B cell (primary cell): ENCODE measurements around the gene ASB2. TPM values are rescaled to one million over a fixed set of nuclear protein-coding genes. Genes with fewer than 3 reads are reported as not detected.

Experiments used
- ATAC-seq: fragments of 200-7000 bp; cut with Tn5 transposase; one replicate; pipeline ENCODE4 v1.10.0; 2021; ENCODE audit warnings: low read depth, mild to moderate bottlenecking, moderate number of reproducible peaks, moderate library complexity
- CTCF ChIA-PET: fragments of 350-600 bp; sonication (Branson Sonifier 250); formaldehyde crosslinking; loops from one replicate; lab custom pipeline; 2021; ENCODE audit warnings: antibody characterized with exemption, inconsistent platforms; lab: Charles Lee
- POLR2A ChIA-PET: fragments of 350-600 bp; sonication (Branson Sonifier 250); formaldehyde crosslinking; loops from one replicate; lab custom pipeline; 2021; ENCODE audit warnings: antibody characterized with exemption; lab: Charles Lee
- DNase-seq: peaks from one replicate; pipeline ENCODE4 v3.0.0; 2013
- H2AFZ ChIP-seq: 2 replicates; pipeline ENCODE4 v1.6.1; 2012; ENCODE audit warnings: mild to moderate bottlenecking, low read depth, low read length; ENCODE audit not compliant: insufficient read depth, poor library complexity, severe bottlenecking
- H3K27ac ChIP-seq, 2 donors: 1 replicate in 1 of 2; 2 replicates in 1 of 2; pipeline ENCODE4 v1.5.1; 2012 to 2013; ENCODE audit warnings: low read length in 2 of 2, mild to moderate bottlenecking in 2 of 2, moderate library complexity in 1 of 2
- H3K27me3 ChIP-seq, 4 experiments: fragments of 200-600 bp in 1 of 4; sonication (generic) in 1 of 4; replicated peaks in 1 of 4; 1 replicate in 2 of 4; 2 replicates in 2 of 4; pipeline versions ENCODE4 v1.6.1 to v1.7.0; 2013 to 2016; ENCODE audit warnings: low read length in 3 of 4, mild to moderate bottlenecking in 2 of 4, mixed read lengths in 1 of 4, moderate library complexity in 1 of 4; ENCODE audit not compliant: insufficient read depth in 4 of 4, control insufficient read depth in 3 of 4; ENCODE audit errors: control extremely low read depth in 1 of 4
- H3K36me3 ChIP-seq, 2 experiments: replicated peaks in 1 of 2; 1 replicate in 1 of 2; 2 replicates in 1 of 2; pipeline versions ENCODE4 v1.6.1 to v1.7.1; 2013; ENCODE audit warnings: low read length in 1 of 2; ENCODE audit not compliant: insufficient read depth in 2 of 2, control insufficient read depth in 1 of 2; ENCODE audit errors: control extremely low read depth in 1 of 2, extremely low read depth in 1 of 2
- H3K4me1 ChIP-seq, 2 donors: fragments of 200-600 bp in 1 of 2; sonication (generic) in 1 of 2; 1 replicate in 1 of 2; 2 replicates in 1 of 2; pipeline versions ENCODE4 v1.5.1 to v1.6.1; 2013 to 2017; ENCODE audit warnings: low read length in 2 of 2; ENCODE audit not compliant: control insufficient read depth in 2 of 2, insufficient read depth in 2 of 2
- H3K4me2 ChIP-seq: replicated peaks from 2 replicates; pipeline ENCODE3; 2012; ENCODE audit warnings: mild to moderate bottlenecking, low read depth, low read length; ENCODE audit not compliant: poor library complexity, severe bottlenecking
- H3K4me3 ChIP-seq, 5 experiments: fragments of 200-600 bp in 1 of 5; sonication (generic) in 1 of 5; 1 replicate in 3 of 5; 2 replicates in 2 of 5; pipeline versions ENCODE4 v1.5.1 to v1.7.0; 2011 to 2016; ENCODE audit warnings: low read length in 4 of 5, mild to moderate bottlenecking in 4 of 5, low read depth in 2 of 5, control low read depth in 1 of 5, moderate library complexity in 1 of 5; ENCODE audit not compliant: insufficient read depth in 1 of 5; ENCODE audit errors: control extremely low read depth in 1 of 5, extremely low read depth in 1 of 5
- H3K79me2 ChIP-seq: fragments of 200-600 bp; sonication (generic); one replicate; pipeline ENCODE4 v1.6.0; 2016; ENCODE audit warnings: low read length; ENCODE audit not compliant: control insufficient read depth, insufficient read depth
- H3K9ac ChIP-seq: fragments of 200-600 bp; sonication (generic); 2 replicates; pipeline ENCODE4 v1.6.1; 2017; ENCODE audit warnings: mild to moderate bottlenecking, low read length, moderate library complexity
- H3K9me3 ChIP-seq, 3 donors: one replicate each; pipeline versions ENCODE4 v1.6.1 to v1.7.1; 2013; ENCODE audit warnings: low read length in 2 of 3; ENCODE audit not compliant: control insufficient read depth in 2 of 3, insufficient read depth in 1 of 3; ENCODE audit errors: control extremely low read depth in 1 of 3
- H4K20me1 ChIP-seq: 2 replicates; pipeline ENCODE4 v1.6.0; 2012; ENCODE audit warnings: mild to moderate bottlenecking, low read length; ENCODE audit not compliant: insufficient read depth, control insufficient read depth, poor library complexity, severe bottlenecking
- H3K27ac Mint-ChIP-seq: one replicate; pipeline ENCODE4 v1.8.0; 2021; ENCODE audit warnings: mixed read lengths
- H3K27me3 Mint-ChIP-seq: one replicate; pipeline ENCODE4 v1.8.0; 2021; ENCODE audit warnings: mixed read lengths
- H3K4me1 Mint-ChIP-seq: one replicate; pipeline ENCODE4 v1.8.0; 2021; ENCODE audit warnings: mixed read lengths
- H3K4me3 Mint-ChIP-seq: one replicate; pipeline ENCODE4 v1.8.0; 2021; ENCODE audit warnings: mixed read lengths
- H3K9me3 Mint-ChIP-seq: one replicate; pipeline ENCODE4 v1.8.0; 2022; ENCODE audit warnings: mixed read lengths; ENCODE audit not compliant: insufficient read depth
- CTCF ChIP-seq: fragments of 200-600 bp; IDR thresholded peaks from one replicate; pipeline ENCODE4 v1.8.0; 2022; ENCODE audit warnings: antibody characterized with exemption, mild to moderate bottlenecking
- EZH2 ChIP-seq: IDR thresholded peaks from 2 replicates; pipeline ENCODE4 v1.6.1; 2012; ENCODE audit warnings: borderline replicate concordance, low read depth, mild to moderate bottlenecking, moderate library complexity, low read length; ENCODE audit not compliant: insufficient read depth, poor library complexity, severe bottlenecking
- WGBS: methylation state at CpG from one replicate; pipeline ENCODE4 v1.1.5; 2013; ENCODE audit warnings: missing lambda C conversion rate; ENCODE audit not compliant: insufficient coverage; 5-methylcytosine and 5-hydroxymethylcytosine counted together
- intact Hi-C: fragments of 100-400 bp; cut with micrococcal nuclease; formaldehyde crosslinking; loops from one replicate; pipeline ENCODE4 v1.10.0; 2022
- polyA plus RNA-seq: library from polyadenylated mRNA; depleted of rRNA; stranded (reverse); fragments of >200 nt; gene quantifications from 2 replicates; pipeline ENCODE4 v1.2.3, GENCODE V29; 2012
- total RNA-seq, 2 donors: library from RNA; stranded (reverse); fragments of 120-200 nt in 1 of 2; gene quantifications; 1 replicate in 1 of 2; 2 replicates in 1 of 2; pipeline versions ENCODE4 v1.2.3 to v1.2.4, GENCODE V29; 2013 to 2022

The ASB2 gene
- total and polyA plus RNA-seq, 2 donors (not counting 1 experiment from before 2014, with no cell fraction given): 1.5 to 2.7 TPM

GRCh38 chr14:93953263-93953662, 23.1 kb downstream of the ASB2 start:
- Mint-ChIP-seq H3K4me3 (no peak overlapping the region), H3K27me3 (no peaks in the 10 kb centered on the region), H3K27ac (no peak overlapping the region), H3K9me3 (no peaks in the 10 kb centered on the region), H3K4me1 (peaks cover 49% of the 10 kb centered on the region)
- Histone ChIP-seq H3K9me3 (no peaks in the 10 kb centered on the region), H3K4me2 (peak overlapping the region; percentile 89), H3K4me3 (no peak overlapping the region), H4K20me1 (no peaks in the 10 kb centered on the region), H3K4me1 (peaks cover 46 to 55% of the 10 kb centered on the region in 2 donors), H3K27me3 (no peaks in the 10 kb centered on the region), H3K36me3 (no peaks in the 10 kb centered on the region), H3K27ac (no peak overlapping the region), H3K79me2 (peaks cover 6% of the 10 kb centered on the region), H3K9ac (no peak overlapping the region), H2AFZ (no peak overlapping the region)
- WGBS: 67% methylated on average over 13 of the region's 14 CpGs
- TF ChIP-seq CTCF (no peak), EZH2 (no peak)
- ChIA-PET POLR2A (interaction anchor here (1.0 to 1.4 kb wide), 2 partner anchors 13 to 14 kb away, joined by 3 read pairs; no protein-coding TSS in a partner anchor), CTCF (interaction anchor here (22.1 to 37.7 kb wide), 2 partner anchors 10 to 13 kb away, joined by 1036 read pairs; partner anchors contain the start of gene ASB2)
- ATAC-seq (no peak), DNase-seq (no peak)
- intact Hi-C loops: no loop called here

- Histone ChIP-seq H3K27me3 (no peaks in the 10 kb centered on the region), H3K36me3 (no peaks in the 10 kb centered on the region), H3K27ac (no peak overlapping the region), H4K20me1 (no peaks in the 10 kb centered on the region), H3K4me3 (no peak overlapping the region), H3K9me3 (no peaks in the 10 kb centered on the region), H3K9ac (no peak overlapping the region), H3K79me2 (peaks cover 4% of the 10 kb centered on the region), H3K4me2 (no peak overlapping the region), H2AFZ (no peak overlapping the region), H3K4me1 (peaks cover 42 to 51% of the 10 kb centered on the region in 2 donors)
- ATAC-seq (no peak), DNase-seq (no peak)
- no peaks in the 10 kb centered on the region for H3K27me3 Mint-ChIP-seq
- no peak overlapping the region for H3K4me3 Mint-ChIP-seq
- peaks cover 47% of the 10 kb centered on the region for H3K4me1 Mint-ChIP-seq
- ChIA-PET CTCF (interaction anchor here (0.9 to 37.7 kb wide), 3 partner anchors 10 to 48 kb away, joined by 3 to 1036 read pairs (median 1036); partner anchors contain the start of gene ASB2), POLR2A (interaction anchor here (0.6 to 1.4 kb wide), 3 partner anchors 13 to 726 kb away, joined by 3 to 6 read pairs (median 3); no protein-coding TSS in a partner anchor)
- intact Hi-C loops: no loop called here
- no peaks in the 10 kb centered on the region for H3K9me3 Mint-ChIP-seq
- peak overlapping the region; percentile 5 for H3K27ac Mint-ChIP-seq
- TF ChIP-seq CTCF (no peak), EZH2 (no peak)
- 59% methylated on average over 3 of the region's 3 CpGs for WGBS
Measured at GRCh38 chr14:93952829-93953228, 23.5 kb downstream of the ASB2 start.
